CD4-positive, alpha-beta T cell treated with Interleukin-6 for 4 hours (primary cell): ENCODE results near the gene MFSD6.

ENCODE experiments used
- DNase-seq: peaks from one replicate; pipeline ENCODE4 v3.0.0-alpha.2; 2020; ENCODE audit warnings: mixed read lengths

Gene MFSD6

DNA sequence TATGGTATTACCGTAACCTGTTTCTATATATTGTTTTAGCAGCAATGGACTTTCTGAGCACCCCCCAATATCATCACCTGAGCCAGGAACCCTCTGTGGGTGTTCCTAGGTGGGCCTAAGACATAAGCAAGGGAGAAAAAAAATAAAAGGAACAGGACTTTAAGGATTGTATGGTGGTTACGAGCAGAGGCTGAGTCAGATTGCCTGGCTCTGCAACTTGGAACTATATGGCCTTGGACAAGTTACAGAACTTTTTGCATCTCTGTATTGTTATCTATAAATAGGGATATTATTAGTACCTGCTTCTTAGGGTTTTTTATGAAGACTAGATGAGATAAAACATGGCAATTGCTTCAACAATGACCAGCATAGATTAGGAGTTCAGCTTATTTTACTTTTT, 34.9 kb downstream of the MFSD6 start:
- no peak for DNase-seq

- DNase-seq = no peak
Measured at GRCh38 chr2:190443778-190444481, 35.8 kb downstream of the MFSD6 start.

GRCh38 chr2:190444976-190445375, 36.8 kb downstream of the MFSD6 start:
- no peak for DNase-seq

DNA sequence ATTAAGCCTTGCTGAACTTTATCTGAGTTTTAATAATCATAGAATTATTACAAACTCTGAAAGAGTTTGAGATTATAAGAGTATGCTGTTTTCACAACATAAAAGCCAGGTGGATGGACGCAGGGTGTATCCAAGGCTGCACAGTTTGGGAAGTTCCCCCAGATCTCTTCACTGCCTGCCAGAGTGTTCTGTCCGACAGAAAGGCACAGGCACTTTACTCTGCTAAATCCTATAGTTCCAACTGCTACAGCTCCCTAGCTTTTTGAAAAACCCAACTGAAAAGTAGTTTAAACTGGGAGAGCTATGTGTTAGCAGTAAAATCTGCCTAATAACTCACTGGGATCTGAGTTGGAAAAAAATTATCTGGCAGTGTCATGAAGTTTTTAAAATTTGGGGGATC, 38.0 kb downstream of the MFSD6 start:
- no peak for DNase-seq

DNA sequence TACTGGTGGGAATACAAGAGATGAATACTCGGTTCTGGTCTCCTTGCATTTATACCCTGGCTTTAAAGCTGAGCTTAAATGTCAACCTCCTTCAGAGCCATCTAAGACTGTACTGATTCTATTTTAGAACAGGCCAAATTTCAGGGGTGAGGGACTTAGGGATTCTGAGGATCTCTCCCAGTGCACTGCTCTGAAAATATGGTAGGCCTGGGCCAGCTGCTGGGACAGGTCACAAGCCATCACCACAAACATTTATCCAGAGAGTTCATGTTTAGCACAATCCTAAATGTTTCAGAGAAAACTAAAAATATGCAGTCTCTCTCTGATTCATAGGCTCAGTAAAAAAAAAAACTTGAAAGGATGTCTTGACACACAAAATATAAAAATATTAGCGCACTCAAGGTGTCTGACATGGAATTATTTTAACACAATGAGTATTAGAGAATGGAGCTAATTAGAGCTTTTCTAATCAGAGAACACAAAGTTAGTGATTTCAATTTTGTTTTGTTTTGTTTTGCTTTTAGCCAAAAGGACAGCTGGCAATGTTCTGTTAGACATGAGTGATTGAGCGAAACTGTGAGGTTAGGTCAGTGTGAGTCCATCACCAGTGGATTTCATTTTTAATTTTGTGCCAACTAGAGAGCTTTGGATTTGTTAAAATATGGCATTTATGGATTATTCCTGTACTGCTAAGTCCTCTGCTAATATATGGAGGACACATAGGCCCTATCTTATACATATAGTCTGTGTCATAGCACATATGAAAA, 38.8 kb downstream of the MFSD6 start:
- DNase-seq = no peak

- DNase-seq = no peak
Measured at GRCh38 chr2:190447766-190448165, 39.6 kb downstream of the MFSD6 start.

GRCh38 chr2:190449925-190450324, 41.8 kb downstream of the MFSD6 start:
- DNase-seq = no peak

DNA sequence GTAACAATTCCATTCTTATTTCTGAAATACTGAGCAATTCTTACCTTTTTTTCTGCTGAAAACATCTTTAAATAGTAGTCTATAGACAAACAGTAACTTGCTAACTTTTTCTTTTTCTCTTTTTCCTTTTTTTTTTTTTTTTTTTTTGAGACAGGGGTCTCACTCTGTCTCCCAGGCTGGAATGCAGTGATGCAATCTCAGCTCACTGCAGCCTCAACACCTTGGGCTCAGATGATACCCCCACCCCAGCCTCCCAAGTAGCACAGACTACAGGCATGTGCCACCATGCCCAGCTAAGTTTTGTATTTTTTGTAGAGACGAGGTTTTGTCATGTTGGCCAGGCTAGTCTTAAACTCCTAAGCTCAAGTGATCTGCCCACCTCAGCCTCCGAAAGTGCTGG, 42.2 kb downstream of the MFSD6 start:
- DNase-seq = no peak

GRCh38 chr2:190451561-190452176, 43.5 kb downstream of the MFSD6 start:
- DNase-seq = no peak

- no peak for DNase-seq
Measured at GRCh38 chr2:190452433-190452832, 44.3 kb downstream of the MFSD6 start.

DNA sequence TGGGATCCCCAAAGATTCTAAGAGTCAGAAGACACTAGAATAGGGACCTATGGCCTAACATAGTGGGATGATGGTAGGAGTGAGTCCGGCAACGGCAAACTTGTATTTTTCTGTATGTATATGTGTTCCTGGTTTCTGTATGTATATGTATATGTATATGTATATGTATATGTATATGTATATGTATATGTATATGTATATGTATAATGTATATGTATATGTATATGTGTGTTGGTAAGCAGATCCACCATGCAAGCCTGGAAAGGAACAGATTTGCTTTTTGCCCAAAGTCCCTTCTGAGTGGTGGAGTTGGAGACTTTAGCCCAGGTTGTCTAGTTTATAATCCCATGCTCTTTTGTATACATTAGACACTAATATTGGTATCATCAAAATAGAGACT, 46.6 kb downstream of the MFSD6 start:
- DNase-seq = no peak

GRCh38 chr2:190455358-190456095, 47.4 kb downstream of the MFSD6 start:
- DNase-seq = no peak

- DNase-seq = no peak
Measured at GRCh38 chr2:190456833-190457232, 48.7 kb downstream of the MFSD6 start.

GRCh38 chr2:190457256-190457655, 49.1 kb downstream of the MFSD6 start:
- no peak for DNase-seq

GRCh38 chr2:190458352-190459107, 50.4 kb downstream of the MFSD6 start:
- DNase-seq = no peak

DNA sequence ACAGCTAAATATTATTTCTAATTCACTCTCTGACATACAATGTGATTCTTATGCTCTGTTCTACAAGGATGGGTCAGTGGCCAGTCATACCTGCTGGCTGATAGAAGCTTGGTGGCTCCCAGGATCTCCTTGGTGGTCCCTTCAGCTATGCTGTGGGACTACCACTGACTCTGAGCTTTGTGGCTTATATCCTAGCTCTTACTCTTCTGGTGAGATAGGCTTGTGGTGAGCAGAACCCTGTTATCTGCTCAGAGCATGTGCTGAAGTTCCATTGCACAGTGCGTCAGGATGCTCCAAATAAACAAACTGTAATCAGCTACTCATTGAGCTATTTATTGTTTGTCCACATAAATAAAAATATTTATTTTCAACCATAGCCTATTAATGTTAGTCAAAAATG, 51.7 kb downstream of the MFSD6 start:
- no peak for DNase-seq

GRCh38 chr2:190460487-190460886, 52.3 kb downstream of the MFSD6 start:
- no peak for DNase-seq

DNA sequence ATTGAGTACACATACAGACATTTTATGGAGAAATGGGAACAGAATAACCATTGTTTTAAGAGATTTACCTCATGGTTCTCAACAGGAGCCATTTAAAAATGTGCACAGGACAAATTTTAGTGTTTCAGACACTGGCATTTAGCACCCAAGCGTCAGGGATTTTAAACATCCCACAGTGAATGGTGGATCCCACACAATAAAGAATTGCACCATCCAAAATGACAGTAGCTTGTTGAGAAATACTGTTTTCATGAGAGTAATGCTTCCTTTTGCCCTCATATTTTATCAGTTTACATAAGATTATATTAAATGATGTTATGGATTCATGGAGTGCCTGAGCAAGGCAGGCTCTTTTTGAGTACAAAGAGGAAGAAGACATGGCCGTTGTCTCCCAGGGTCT, 54.0 kb downstream of the MFSD6 start:
- no peak for DNase-seq

GRCh38 chr2:190462611-190463010, 54.5 kb downstream of the MFSD6 start:
- DNase-seq = no peak

DNA sequence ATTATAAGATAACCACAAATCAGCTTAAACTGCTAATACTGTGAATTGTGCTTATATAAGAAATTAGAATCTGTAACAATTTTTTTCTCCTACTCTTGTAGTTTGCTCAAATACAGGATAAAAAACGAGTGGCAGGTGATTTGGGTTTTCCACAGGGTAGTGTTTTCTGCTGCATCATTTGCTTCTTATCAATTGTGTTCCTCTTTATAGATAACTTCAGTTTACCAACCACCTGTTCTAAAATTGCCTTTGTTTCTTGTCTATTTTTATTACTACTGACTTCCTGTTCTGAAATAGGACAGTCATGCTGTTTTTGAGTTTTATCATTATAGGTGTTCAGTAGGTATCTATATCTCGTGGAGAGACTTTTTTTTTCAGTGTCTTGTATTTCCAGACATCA, 56.9 kb downstream of the MFSD6 start:
- no peak for DNase-seq

GRCh38 chr2:190466819-190467446, 58.8 kb downstream of the MFSD6 start:
- no peak for DNase-seq

- DNase-seq = no peak
Measured at GRCh38 chr2:190467575-190468083, 59.5 kb downstream of the MFSD6 start.
